OCI-LY1 (cell line): ENCODE measurements around the gene AGAP1.

ENCODE experiments used
- EZH2 ChIP-seq: fragments of 200-600 bp; sonication (generic), shearing (Covaris generic); IDR thresholded peaks from 2 replicates; pipeline ENCODE4 v1.8.0; 2017; ENCODE audit warnings: borderline replicate concordance, mixed run types, mild to moderate bottlenecking, antibody characterized with exemption, low read length, moderate library complexity, mixed read lengths
- TF ChIP-seq, protein P1 (sequence below): fragments of 200-600 bp; sonication (generic), shearing (Covaris generic); IDR thresholded peaks from 2 replicates; pipeline ENCODE4 v1.5.1; 2017; ENCODE audit warnings: mild to moderate bottlenecking, antibody characterized with exemption, low read length, moderate library complexity, mixed read lengths

DNA sequence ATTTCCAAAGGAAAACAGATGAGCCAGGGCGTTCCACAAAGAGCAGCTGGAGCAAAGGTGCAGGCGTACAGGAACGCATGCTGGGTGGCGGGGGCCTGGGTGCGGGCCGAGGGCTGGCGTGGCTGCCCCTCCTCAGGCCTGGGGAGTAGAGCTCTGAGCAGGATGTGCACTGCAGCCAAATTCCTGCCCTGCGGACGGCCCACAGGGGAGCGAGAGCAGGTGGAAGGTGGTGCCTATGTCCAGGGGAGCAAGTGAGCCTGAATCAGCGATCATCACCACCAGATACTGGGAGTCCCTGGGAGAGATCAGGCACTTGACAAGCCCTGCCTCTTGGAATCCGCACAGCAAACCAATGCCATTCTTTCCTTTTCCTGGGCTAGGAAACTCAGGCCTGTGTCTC, 568.1 kb downstream of the AGAP1 start:
- TF ChIP-seq, protein P1, sequence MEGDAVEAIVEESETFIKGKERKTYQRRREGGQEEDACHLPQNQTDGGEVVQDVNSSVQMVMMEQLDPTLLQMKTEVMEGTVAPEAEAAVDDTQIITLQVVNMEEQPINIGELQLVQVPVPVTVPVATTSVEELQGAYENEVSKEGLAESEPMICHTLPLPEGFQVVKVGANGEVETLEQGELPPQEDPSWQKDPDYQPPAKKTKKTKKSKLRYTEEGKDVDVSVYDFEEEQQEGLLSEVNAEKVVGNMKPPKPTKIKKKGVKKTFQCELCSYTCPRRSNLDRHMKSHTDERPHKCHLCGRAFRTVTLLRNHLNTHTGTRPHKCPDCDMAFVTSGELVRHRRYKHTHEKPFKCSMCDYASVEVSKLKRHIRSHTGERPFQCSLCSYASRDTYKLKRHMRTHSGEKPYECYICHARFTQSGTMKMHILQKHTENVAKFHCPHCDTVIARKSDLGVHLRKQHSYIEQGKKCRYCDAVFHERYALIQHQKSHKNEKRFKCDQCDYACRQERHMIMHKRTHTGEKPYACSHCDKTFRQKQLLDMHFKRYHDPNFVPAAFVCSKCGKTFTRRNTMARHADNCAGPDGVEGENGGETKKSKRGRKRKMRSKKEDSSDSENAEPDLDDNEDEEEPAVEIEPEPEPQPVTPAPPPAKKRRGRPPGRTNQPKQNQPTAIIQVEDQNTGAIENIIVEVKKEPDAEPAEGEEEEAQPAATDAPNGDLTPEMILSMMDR, result no peak
- TF ChIP-seq EZH2, result no peak
